ENCODE measurements around the gene PCLO.

- no peak for TF ChIP-seq GATA2 (IDR thresholded peaks at IDR 0.05; ENCODE audit: low read depth, low read length)
- no peak for TF ChIP-seq GATA3 (IDR thresholded peaks at IDR 0.05; ENCODE audit: low read depth, low read length)
These were observed 296.8 kb downstream of the PCLO start for GRCh38 chr7:82865856-82866255.

Data from SH-SY5Y (cell line).